ENCODE measurements around the gene MBD6. TPM values are rescaled to one million over a fixed set of nuclear protein-coding genes. Genes with fewer than 3 reads are reported as not detected.

MBD6 gene
- total and polyA plus RNA-seq, 4 donors: 9.4 to 74.0 (median 40.7) TPM

- H3K27me3 ChIP-seq (ENCODE audit: control insufficient read depth, insufficient read depth, low read length): no peaks in the 10 kb centered on the region
- WGBS (ENCODE audit: insufficient coverage): 0% methylated on average over 38 of the region's 52 CpGs
- DNase-seq (ENCODE audit: low read depth in 4 of 6, low spot score in 6 of 6): peak; percentile 92 to 100 (median 98)
- H3K4me1 ChIP-seq (ENCODE audit: control insufficient read depth, insufficient read depth, low read length): peaks cover 55% of the 10 kb centered on the region
- H3K4me3 ChIP-seq (ENCODE audit: low read depth, low read length): peak within 1 kb of the TSS; percentile 91
- peaks cover 36% of the 10 kb centered on the region for H3K36me3 ChIP-seq (ENCODE audit: control insufficient read depth, insufficient read depth, low read length)
- peak within 1 kb of the TSS; percentile 100 for H3K27ac ChIP-seq (ENCODE audit: low read depth, low read length)
- H3K9me3 ChIP-seq (ENCODE audit: control insufficient read depth, insufficient read depth, low read length): no peaks in the 10 kb centered on the region
These were observed 2.4 kb upstream of the MBD6 start, which contains the start of gene DDIT3 for GRCh38 chr12:57520053-57520818. Gene DDIT3 (minus strand): TSS chr12:57520514. CDS start chr12:57517406, 3,108 bp downstream.

- peak overlapping the region; percentile 79 for H3K4me3 ChIP-seq (ENCODE audit: low read depth, low read length)
- H3K4me1 ChIP-seq (ENCODE audit: control insufficient read depth, insufficient read depth, low read length): peaks cover 66% of the 10 kb centered on the region
- WGBS (ENCODE audit: insufficient coverage): 36% methylated on average over 5 of the region's 17 CpGs
- H3K27me3 ChIP-seq (ENCODE audit: control insufficient read depth, insufficient read depth, low read length): no peaks in the 10 kb centered on the region
- peak in 3 of 6 donors; percentile 13 to 60 (median 57) for DNase-seq (ENCODE audit: low read depth in 4 of 6, low spot score in 6 of 6)
- no peaks in the 10 kb centered on the region for H3K9me3 ChIP-seq (ENCODE audit: control insufficient read depth, insufficient read depth, low read length)
- peaks cover 40% of the 10 kb centered on the region for H3K36me3 ChIP-seq (ENCODE audit: control insufficient read depth, insufficient read depth, low read length)
- H3K27ac ChIP-seq (ENCODE audit: low read depth, low read length): peak overlapping the region; percentile 100
These were observed 1.1 kb upstream of the MBD6 start for GRCh38 chr12:57521525-57522010.

- no peaks in the 10 kb centered on the region for H3K27me3 ChIP-seq (ENCODE audit: control insufficient read depth, insufficient read depth, low read length)
- peaks cover 66% of the 10 kb centered on the region for H3K4me1 ChIP-seq (ENCODE audit: control insufficient read depth, insufficient read depth, low read length)
- no peaks in the 10 kb centered on the region for H3K9me3 ChIP-seq (ENCODE audit: control insufficient read depth, insufficient read depth, low read length)
- WGBS (ENCODE audit: insufficient coverage): 2% methylated on average over 13 of the region's 38 CpGs
- peak in 3 of 6 donors; percentile 18 to 78 (median 78) for DNase-seq (ENCODE audit: low read depth in 4 of 6, low spot score in 6 of 6)
- H3K27ac ChIP-seq (ENCODE audit: low read depth, low read length): peak overlapping the region; percentile 100
- H3K4me3 ChIP-seq (ENCODE audit: low read depth, low read length): peak overlapping the region; percentile 79
- H3K36me3 ChIP-seq (ENCODE audit: control insufficient read depth, insufficient read depth, low read length): peaks cover 46% of the 10 kb centered on the region
These were observed 472 bp downstream of the MBD6 start for GRCh38 chr12:57522887-57523705.

GRCh38 chr12:57523706-57524614, 1.3 kb downstream of the MBD6 start:
- 52% methylated on average over 11 of the region's 14 CpGs for WGBS (ENCODE audit: insufficient coverage)

GRCh38 chr12:57524814-57525614, 2.4 kb downstream of the MBD6 start:
- Histone ChIP-seq H3K27ac (ENCODE audit: low read depth, low read length) (no peak overlapping the region), H3K4me3 (ENCODE audit: low read depth, low read length) (no peak overlapping the region), H3K27me3 (ENCODE audit: control insufficient read depth, insufficient read depth, low read length) (no peaks in the 10 kb centered on the region), H3K4me1 (ENCODE audit: control insufficient read depth, insufficient read depth, low read length) (peaks cover 50% of the 10 kb centered on the region), H3K9me3 (ENCODE audit: control insufficient read depth, insufficient read depth, low read length) (no peaks in the 10 kb centered on the region), H3K36me3 (ENCODE audit: control insufficient read depth, insufficient read depth, low read length) (peaks cover 59% of the 10 kb centered on the region)
- WGBS (ENCODE audit: insufficient coverage): 59% methylated on average over 9 of the region's 11 CpGs
- peak in 1 of 6 donors; percentile 9 for DNase-seq (ENCODE audit: low read depth in 4 of 6, low spot score in 6 of 6)

More at GRCh38 chr12:57523706-57524614, 1.3 kb downstream of the MBD6 start:
- DNase-seq (ENCODE audit: low read depth in 4 of 6, low spot score in 6 of 6): no peak
- peak overlapping the region; percentile 79 for H3K4me3 ChIP-seq (ENCODE audit: low read depth, low read length)
- peak overlapping the region; percentile 100 for H3K27ac ChIP-seq (ENCODE audit: low read depth, low read length)
- peaks cover 59% of the 10 kb centered on the region for H3K4me1 ChIP-seq (ENCODE audit: control insufficient read depth, insufficient read depth, low read length)
- no peaks in the 10 kb centered on the region for H3K9me3 ChIP-seq (ENCODE audit: control insufficient read depth, insufficient read depth, low read length)
- no peaks in the 10 kb centered on the region for H3K27me3 ChIP-seq (ENCODE audit: control insufficient read depth, insufficient read depth, low read length)
- peaks cover 49% of the 10 kb centered on the region for H3K36me3 ChIP-seq (ENCODE audit: control insufficient read depth, insufficient read depth, low read length)

- no peak overlapping the region for H3K27ac ChIP-seq (ENCODE audit: low read depth, low read length)
- H3K36me3 ChIP-seq (ENCODE audit: control insufficient read depth, insufficient read depth, low read length): peaks cover 65% of the 10 kb centered on the region
- H3K27me3 ChIP-seq (ENCODE audit: control insufficient read depth, insufficient read depth, low read length): no peaks in the 10 kb centered on the region
- DNase-seq (ENCODE audit: low read depth in 4 of 6, low spot score in 6 of 6): no peak
- peaks cover 48% of the 10 kb centered on the region for H3K4me1 ChIP-seq (ENCODE audit: control insufficient read depth, insufficient read depth, low read length)
- H3K4me3 ChIP-seq (ENCODE audit: low read depth, low read length): no peak overlapping the region
- WGBS (ENCODE audit: insufficient coverage): 77% methylated on average over 15 of the region's 16 CpGs
- H3K9me3 ChIP-seq (ENCODE audit: control insufficient read depth, insufficient read depth, low read length): no peaks in the 10 kb centered on the region
These were observed 3.2 kb downstream of the MBD6 start for GRCh38 chr12:57525615-57526383.

GRCh38 chr12:57526477-57527126, 4.0 kb downstream of the MBD6 start:
- H3K9me3 ChIP-seq (ENCODE audit: control insufficient read depth, insufficient read depth, low read length): no peaks in the 10 kb centered on the region
- no peak overlapping the region for H3K4me3 ChIP-seq (ENCODE audit: low read depth, low read length)
- no peak overlapping the region for H3K27ac ChIP-seq (ENCODE audit: low read depth, low read length)
- peaks cover 72% of the 10 kb centered on the region for H3K36me3 ChIP-seq (ENCODE audit: control insufficient read depth, insufficient read depth, low read length)
- no peaks in the 10 kb centered on the region for H3K27me3 ChIP-seq (ENCODE audit: control insufficient read depth, insufficient read depth, low read length)
- no peak for DNase-seq (ENCODE audit: low read depth in 4 of 6, low spot score in 6 of 6)
- WGBS (ENCODE audit: insufficient coverage): 71% methylated on average over 2 of the region's 4 CpGs
- H3K4me1 ChIP-seq (ENCODE audit: control insufficient read depth, insufficient read depth, low read length): peaks cover 40% of the 10 kb centered on the region

GRCh38 chr12:57527184-57527583, 4.6 kb downstream of the MBD6 start:
- WGBS (ENCODE audit: insufficient coverage): no CpG with 5 or more reads among the region's 5 CpGs
- no peak overlapping the region for H3K4me3 ChIP-seq (ENCODE audit: low read depth, low read length)
- no peak for DNase-seq (ENCODE audit: low read depth in 4 of 6, low spot score in 6 of 6)
- no peak overlapping the region for H3K27ac ChIP-seq (ENCODE audit: low read depth, low read length)
- H3K9me3 ChIP-seq (ENCODE audit: control insufficient read depth, insufficient read depth, low read length): no peaks in the 10 kb centered on the region
- H3K36me3 ChIP-seq (ENCODE audit: control insufficient read depth, insufficient read depth, low read length): peaks cover 76% of the 10 kb centered on the region
- H3K4me1 ChIP-seq (ENCODE audit: control insufficient read depth, insufficient read depth, low read length): peaks cover 34% of the 10 kb centered on the region
- H3K27me3 ChIP-seq (ENCODE audit: control insufficient read depth, insufficient read depth, low read length): no peaks in the 10 kb centered on the region
